OCI-LY1 (cell line): ENCODE measurements around the gene LAMTOR1.

Source experiments
- H2AFZ ChIP-seq: fragments of 200-600 bp; sonication (generic), shearing (Covaris generic); 2 replicates; pipeline ENCODE4 v1.6.0; 2014; ENCODE audit warnings: antibody characterized with exemption, mild to moderate bottlenecking, low read length
- H3F3A ChIP-seq: fragments of 200-600 bp; sonication (generic), shearing (Covaris generic); 2 replicates; pipeline ENCODE4 v1.6.0; 2014; ENCODE audit warnings: mild to moderate bottlenecking, antibody characterized with exemption, low read length, moderate library complexity; ENCODE audit not compliant: insufficient read depth
- H3K27ac ChIP-seq: fragments of 200-600 bp; sonication (generic); 2 replicates; pipeline ENCODE4 v1.5.1; 2014; ENCODE audit warnings: low read length, mixed run types, mild to moderate bottlenecking, low read depth; ENCODE audit not compliant: poor library complexity, severe bottlenecking
- H3K27me3 ChIP-seq: fragments of 200-600 bp; sonication (generic); 2 replicates; pipeline ENCODE4 v1.6.0; 2014; ENCODE audit warnings: antibody characterized with exemption, mild to moderate bottlenecking, low read length, moderate library complexity; ENCODE audit not compliant: insufficient read depth
- H3K36me3 ChIP-seq: fragments of 200-600 bp; sonication (generic); 2 replicates; pipeline ENCODE4 v1.6.1; 2014; ENCODE audit warnings: mild to moderate bottlenecking, antibody characterized with exemption, low read length, moderate library complexity, mixed read lengths; ENCODE audit not compliant: insufficient read depth
- H3K4me1 ChIP-seq: fragments of 200-600 bp; sonication (generic); 2 replicates; pipeline ENCODE4 v1.5.1; 2014; ENCODE audit warnings: mild to moderate bottlenecking, low read length, moderate library complexity; ENCODE audit not compliant: insufficient read depth, severe bottlenecking
- H3K4me2 ChIP-seq: fragments of 200-600 bp; sonication (generic), shearing (Covaris generic); 2 replicates; pipeline ENCODE4 v1.6.1; 2014; ENCODE audit warnings: low read length
- H3K4me3 ChIP-seq: fragments of 200-600 bp; sonication (generic); 2 replicates; pipeline ENCODE4 v1.5.1; 2014; ENCODE audit warnings: low read length, low read depth, mild to moderate bottlenecking, mixed read lengths; ENCODE audit not compliant: poor library complexity, severe bottlenecking
- H3K79me2 ChIP-seq: fragments of 200-600 bp; shearing (Covaris generic); 2 replicates; pipeline ENCODE4 v1.6.1; 2016; ENCODE audit warnings: mixed run types, low read length, mixed read lengths; ENCODE audit not compliant: insufficient read depth
- H3K9ac ChIP-seq: fragments of 200-600 bp; sonication (generic), shearing (Covaris generic); 2 replicates; pipeline ENCODE4 v1.6.1; 2014; ENCODE audit warnings: mild to moderate bottlenecking, low read length, mixed read lengths
- H3K9me2 ChIP-seq: fragments of 200-600 bp; sonication (generic), shearing (Covaris generic); 2 replicates; pipeline ENCODE4 v1.6.1; 2014; ENCODE audit warnings: low read depth, mild to moderate bottlenecking, low read length, mixed read lengths
- H3K9me3 ChIP-seq: fragments of 200-600 bp; shearing (Covaris generic); 2 replicates; pipeline ENCODE4 v1.6.1; 2014; ENCODE audit warnings: low read length, mixed read lengths
- H4K20me1 ChIP-seq: fragments of 200-600 bp; sonication (generic), shearing (Covaris generic); 2 replicates; pipeline ENCODE4 v1.6.0; 2016; ENCODE audit warnings: mild to moderate bottlenecking, low read length; ENCODE audit not compliant: insufficient read depth
- CTCF ChIP-seq: fragments of 200-600 bp; sonication (generic), shearing (Covaris generic); IDR thresholded peaks from 2 replicates; pipeline ENCODE4 v1.5.1; 2017; ENCODE audit warnings: mild to moderate bottlenecking, antibody characterized with exemption, low read length, moderate library complexity, mixed read lengths
- EZH2 ChIP-seq: fragments of 200-600 bp; sonication (generic), shearing (Covaris generic); IDR thresholded peaks from 2 replicates; pipeline ENCODE4 v1.8.0; 2017; ENCODE audit warnings: borderline replicate concordance, mixed run types, mild to moderate bottlenecking, antibody characterized with exemption, low read length, moderate library complexity, mixed read lengths

Gene LAMTOR1

GRCh38 chr11:72140661-72141060, 37.6 kb upstream of the LAMTOR1 start:
- H3K9me2 ChIP-seq = no peaks in the 10 kb centered on the region
- no peak overlapping the region for H2AFZ ChIP-seq
- no peak overlapping the region for H3K4me2 ChIP-seq
- TF ChIP-seq EZH2 (no peak), CTCF (no peak)
- no peaks in the 10 kb centered on the region for H3K36me3 ChIP-seq
- no peaks in the 10 kb centered on the region for H3K9me3 ChIP-seq
- H3K79me2 ChIP-seq = no peaks in the 10 kb centered on the region
- H3K9ac ChIP-seq = no peak overlapping the region
- H4K20me1 ChIP-seq = no peaks in the 10 kb centered on the region
- H3F3A ChIP-seq = no peaks in the 10 kb centered on the region
- no peak overlapping the region for H3K27ac ChIP-seq
- no peaks in the 10 kb centered on the region for H3K4me1 ChIP-seq
- no peaks in the 10 kb centered on the region for H3K27me3 ChIP-seq
- no peak overlapping the region for H3K4me3 ChIP-seq

GRCh38 chr11:72139500-72139899, 36.4 kb upstream of the LAMTOR1 start:
- no peaks in the 10 kb centered on the region for H3K4me1 ChIP-seq
- H3K9me3 ChIP-seq = no peaks in the 10 kb centered on the region
- no peak overlapping the region for H3K4me3 ChIP-seq
- no peaks in the 10 kb centered on the region for H3F3A ChIP-seq
- no peaks in the 10 kb centered on the region for H4K20me1 ChIP-seq
- H2AFZ ChIP-seq = no peak overlapping the region
- H3K4me2 ChIP-seq = no peak overlapping the region
- TF ChIP-seq CTCF (no peak), EZH2 (no peak)
- H3K36me3 ChIP-seq = no peaks in the 10 kb centered on the region
- H3K27ac ChIP-seq = no peak overlapping the region
- no peaks in the 10 kb centered on the region for H3K9me2 ChIP-seq
- H3K27me3 ChIP-seq = no peaks in the 10 kb centered on the region
- no peaks in the 10 kb centered on the region for H3K79me2 ChIP-seq
- H3K9ac ChIP-seq = no peak overlapping the region

GRCh38 chr11:72138821-72139390, 35.8 kb upstream of the LAMTOR1 start:
- no peaks in the 10 kb centered on the region for H3K9me2 ChIP-seq
- no peaks in the 10 kb centered on the region for H3F3A ChIP-seq
- no peak overlapping the region for H3K27ac ChIP-seq
- TF ChIP-seq CTCF = no peak
- no peak for TF ChIP-seq EZH2
- H3K4me2 ChIP-seq = no peak overlapping the region
- no peak overlapping the region for H2AFZ ChIP-seq
- H4K20me1 ChIP-seq = no peaks in the 10 kb centered on the region
- no peaks in the 10 kb centered on the region for H3K9me3 ChIP-seq
- H3K27me3 ChIP-seq = no peaks in the 10 kb centered on the region
- no peaks in the 10 kb centered on the region for H3K4me1 ChIP-seq
- no peaks in the 10 kb centered on the region for H3K36me3 ChIP-seq
- H3K4me3 ChIP-seq = no peak overlapping the region
- no peaks in the 10 kb centered on the region for H3K79me2 ChIP-seq
- H3K9ac ChIP-seq = no peak overlapping the region
